SK-N-MC (cell line): Measurements from ENCODE around the gene ASCL2.

Source experiments
- EZH2 ChIP-seq: fragments of 200-600 bp; sonication (generic); IDR thresholded peaks from one replicate; pipeline ENCODE4 v1.6.1; 2017; ENCODE audit warnings: antibody characterized with exemption
- FOXP2 ChIP-seq: optimal IDR thresholded peaks from 2 replicates; pipeline ENCODE3; 2011; ENCODE audit warnings: mild to moderate bottlenecking, moderate library complexity; ENCODE audit not compliant: insufficient read depth; ENCODE audit errors: extremely low read length, control extremely low read depth
- POLR2AphosphoS5 ChIP-seq: IDR thresholded peaks from 2 replicates; pipeline ENCODE4 v1.6.1; 2012; ENCODE audit warnings: mild to moderate bottlenecking, low read depth, low read length, borderline replicate concordance

DNA sequence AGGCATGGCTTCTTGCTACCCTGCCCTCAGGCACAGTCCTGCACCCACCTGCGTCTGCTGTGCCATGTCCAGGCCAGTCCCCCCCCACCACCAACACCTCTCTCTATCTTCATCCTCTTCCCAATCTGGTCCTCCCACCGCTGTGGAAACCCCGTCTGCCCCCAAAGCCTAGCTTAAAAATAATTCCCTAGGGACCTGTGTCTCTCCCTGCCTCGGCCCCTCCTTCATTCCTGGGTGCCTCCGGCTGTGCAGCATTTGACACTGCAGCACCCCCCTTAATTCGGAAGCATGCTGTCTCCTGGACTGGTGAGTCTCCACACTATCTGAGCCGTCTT, 2.5 kb upstream of the ASCL2 start:
- TF ChIP-seq POLR2AphosphoS5 (no peak), EZH2 (no peak), FOXP2 (no peak)
